Liver (tissue), 9 donors: ENCODE results near the gene CDH13. TPM values are rescaled to one million over a fixed set of nuclear protein-coding genes. Genes with fewer than 3 reads are reported as not detected.

Experiments
- DNase-seq: peaks from one replicate; pipeline ENCODE4 v3.0.0-alpha.2; 2017; ENCODE audit warnings: low spot score
- H3K27ac ChIP-seq, 2 donors: one replicate each; pipeline ENCODE4 v1.7.0; 2013; ENCODE audit warnings: inconsistent platforms in 2 of 2, low read length in 2 of 2, control low read depth in 1 of 2, low read depth in 1 of 2, mild to moderate bottlenecking in 1 of 2
- H3K27me3 ChIP-seq, 4 donors: one replicate each; pipeline versions ENCODE4 v1.6.1 to v1.7.0; 2013; ENCODE audit warnings: low read length in 3 of 4, inconsistent platforms in 1 of 4, mild to moderate bottlenecking in 1 of 4, moderate library complexity in 1 of 4; ENCODE audit not compliant: control insufficient read depth in 4 of 4, insufficient read depth in 4 of 4
- H3K36me3 ChIP-seq, 4 donors: one replicate each; pipeline versions ENCODE4 v1.6.1 to v1.7.0; 2013; ENCODE audit warnings: low read length in 3 of 4, mild to moderate bottlenecking in 3 of 4, low read depth in 1 of 4, moderate library complexity in 1 of 4; ENCODE audit not compliant: control insufficient read depth in 4 of 4, insufficient read depth in 3 of 4
- H3K4me1 ChIP-seq, 4 donors: one replicate each; pipeline versions ENCODE4 v1.6.1 to v1.7.0; 2013; ENCODE audit warnings: low read length in 3 of 4, mild to moderate bottlenecking in 3 of 4, moderate library complexity in 1 of 4; ENCODE audit not compliant: control insufficient read depth in 4 of 4, insufficient read depth in 4 of 4
- H3K4me3 ChIP-seq, 3 donors: one replicate each; pipeline versions ENCODE4 v1.6.1 to v1.7.0; 2013; ENCODE audit warnings: low read length in 3 of 3, control low read depth in 1 of 3, low read depth in 1 of 3, mild to moderate bottlenecking in 1 of 3
- H3K9ac ChIP-seq, 2 donors: one replicate each; pipeline ENCODE4 v1.7.0; 2013; ENCODE audit warnings: low read length in 2 of 2, mild to moderate bottlenecking in 2 of 2, moderate library complexity in 2 of 2, control low read depth in 1 of 2, low read depth in 1 of 2
- H3K9me3 ChIP-seq, 4 donors: one replicate each; pipeline versions ENCODE4 v1.6.1 to v1.7.0; 2013; ENCODE audit warnings: low read length in 3 of 4; ENCODE audit not compliant: control insufficient read depth in 4 of 4
- ATF3 ChIP-seq: IDR thresholded peaks from 2 replicates; pipeline ENCODE4 v1.6.1; 2016; ENCODE audit warnings: antibody characterized with exemption
- CTCF ChIP-seq: fragments of 150-350 bp; IDR thresholded peaks from 2 replicates; pipeline ENCODE4 v1.5.1; 2017; ENCODE audit warnings: improper control_type of control experiment, low read depth, low read length; ENCODE audit not compliant: missing input control
- EGR1 ChIP-seq, 2 donors: IDR thresholded peaks; 2 replicates each; pipeline ENCODE4 v1.6.1; 2016 to 2018; ENCODE audit warnings: antibody characterized with exemption in 2 of 2, low read depth in 2 of 2
- FOXA1 ChIP-seq: IDR thresholded peaks from 2 replicates; pipeline ENCODE4 v1.6.1; 2016; ENCODE audit warnings: antibody characterized with exemption
- FOXA2 ChIP-seq: IDR thresholded peaks from 2 replicates; pipeline ENCODE4 v1.6.1; 2016; ENCODE audit warnings: antibody characterized with exemption
- GABPA ChIP-seq, 2 donors: IDR thresholded peaks in 1 of 2; conservative IDR thresholded peaks in 1 of 2; 2 replicates each; pipeline ENCODE4 v1.6.1; 2016; ENCODE audit warnings: antibody characterized with exemption in 2 of 2, mild to moderate bottlenecking in 1 of 2, moderate library complexity in 1 of 2
- HNF4A ChIP-seq, 2 donors: conservative IDR thresholded peaks; 2 replicates each; pipeline ENCODE4 v1.6.1; 2016; ENCODE audit warnings: antibody characterized with exemption in 2 of 2, mild to moderate bottlenecking in 2 of 2
- HNF4G ChIP-seq: IDR thresholded peaks from 2 replicates; pipeline ENCODE4 v1.6.1; 2016; ENCODE audit warnings: antibody characterized with exemption
- JUND ChIP-seq, 2 donors: IDR thresholded peaks; 2 replicates each; pipeline ENCODE4 v1.6.1; 2016; ENCODE audit warnings: antibody characterized with exemption in 2 of 2
- MAX ChIP-seq: IDR thresholded peaks from 2 replicates; pipeline ENCODE4 v1.6.1; 2016; ENCODE audit warnings: antibody characterized with exemption
- NR2F2 ChIP-seq: IDR thresholded peaks from 2 replicates; pipeline ENCODE4 v1.6.1; 2016; ENCODE audit warnings: antibody characterized with exemption
- RAD21 ChIP-seq, 2 donors: IDR thresholded peaks; 2 replicates each; pipeline ENCODE4 v1.6.1; 2016; ENCODE audit warnings: antibody characterized with exemption in 2 of 2, mild to moderate bottlenecking in 2 of 2
- REST ChIP-seq: IDR thresholded peaks from 2 replicates; pipeline ENCODE4 v1.6.1; 2016; ENCODE audit warnings: antibody characterized with exemption, mild to moderate bottlenecking
- RXRA ChIP-seq, 2 donors: IDR thresholded peaks; 2 replicates each; pipeline ENCODE4 v1.6.1; 2017 to 2018; ENCODE audit warnings: antibody characterized with exemption in 2 of 2, mild to moderate bottlenecking in 1 of 2
- SP1 ChIP-seq: IDR thresholded peaks from 2 replicates; pipeline ENCODE4 v1.6.1; 2018; ENCODE audit warnings: antibody characterized with exemption, mild to moderate bottlenecking
- TAF1 ChIP-seq: conservative IDR thresholded peaks from 2 replicates; pipeline ENCODE4 v1.6.1; 2016; ENCODE audit warnings: antibody characterized with exemption, mild to moderate bottlenecking
- YY1 ChIP-seq: IDR thresholded peaks from 2 replicates; pipeline ENCODE4 v1.6.1; 2016; ENCODE audit warnings: antibody characterized with exemption, mild to moderate bottlenecking
- ZBTB33 ChIP-seq: IDR thresholded peaks from 2 replicates; pipeline ENCODE4 v1.6.1; 2016; ENCODE audit warnings: antibody characterized with exemption
- WGBS: extraction: QIAGEN DNeasy Blood & Tissue Kit; methylation state at CpG from one replicate; pipeline ENCODE4 v1.1.7; 2013; 5-methylcytosine and 5-hydroxymethylcytosine counted together
- polyA plus RNA-seq, 2 donors: library from polyadenylated mRNA; stranded (reverse) in 1 of 2; unstranded in 1 of 2; fragments of 200-250 nt in 1 of 2; fragments of >200 nt in 1 of 2; fragmentation: Nextera tagmentation in 1 of 2; extraction: Ambion mirVana in 1 of 2; gene quantifications; one replicate each; pipeline versions ENCODE4 v1.2.1 to v1.2.3, GENCODE V29; 2013 to 2015
- total RNA-seq, 2 donors: library from RNA; depleted of rRNA; stranded (reverse); fragments of >200 nt; gene quantifications; one replicate each; pipeline ENCODE4 v1.2.3, GENCODE V29; 2014
- donor health status: healthy.
- donor health status: healthy.
- donor health status: healthy.
- donor health status: healthy.
- donor health status: healthy.

CDH13 gene
- total and polyA plus RNA-seq, 4 donors: 0.21 to 1.5 (median 0.58) TPM

GRCh38 chr16:83270061-83270460 lies 643.3 kb downstream of the CDH13 start:
- 66% methylated on average over 4 of the region's 4 CpGs for WGBS
- no peak for TF ChIP-seq NR2F2
- TF ChIP-seq EGR1 (IDR thresholded peaks at IDR 0.05; ENCODE audit: low read depth in 2 of 2): no peak
- TF ChIP-seq YY1: no peak
- TF ChIP-seq ZBTB33: no peak
- TF ChIP-seq ATF3: no peak
- TF ChIP-seq HNF4A (conservative IDR thresholded peaks at IDR 0.05): no peak
- no peak for TF ChIP-seq SP1
- TF ChIP-seq FOXA1: no peak
- TF ChIP-seq TAF1: no peak
- TF ChIP-seq HNF4G: no peak
- no peak for TF ChIP-seq REST
- TF ChIP-seq MAX: no peak
- TF ChIP-seq JUND (IDR thresholded peaks at IDR 0.05): no peak
- TF ChIP-seq RXRA (IDR thresholded peaks at IDR 0.05): no peak
- TF ChIP-seq GABPA (IDR thresholded peaks at IDR 0.05 in 1 of 2, conservative IDR thresholded peaks at IDR 0.05 in 1 of 2): no peak
- no peak for TF ChIP-seq RAD21 (IDR thresholded peaks at IDR 0.05)
- no peak for TF ChIP-seq FOXA2
- no peak for TF ChIP-seq CTCF
- DNase-seq: no peak

More at GRCh38 chr16:83270061-83270460, 643.3 kb downstream of the CDH13 start:
- Histone ChIP-seq H3K4me1 (no peaks in the 10 kb centered on the region), H3K9ac (no peak overlapping the region), H3K9me3 (no peaks in the 10 kb centered on the region), H3K27me3 (peaks cover 0 to 5% (median 0%) of the 10 kb centered on the region in 4 donors), H3K36me3 (no peaks in the 10 kb centered on the region), H3K27ac (no peak overlapping the region), H3K4me3 (no peak overlapping the region)
